ENCODE results near the gene IL21R. TPM values are rescaled to one million over a fixed set of nuclear protein-coding genes. Genes with fewer than 3 reads are reported as not detected.

The IL21R gene
- total RNA-seq, 1 donor from 2014 or later, result 0.05 TPM

DNA sequence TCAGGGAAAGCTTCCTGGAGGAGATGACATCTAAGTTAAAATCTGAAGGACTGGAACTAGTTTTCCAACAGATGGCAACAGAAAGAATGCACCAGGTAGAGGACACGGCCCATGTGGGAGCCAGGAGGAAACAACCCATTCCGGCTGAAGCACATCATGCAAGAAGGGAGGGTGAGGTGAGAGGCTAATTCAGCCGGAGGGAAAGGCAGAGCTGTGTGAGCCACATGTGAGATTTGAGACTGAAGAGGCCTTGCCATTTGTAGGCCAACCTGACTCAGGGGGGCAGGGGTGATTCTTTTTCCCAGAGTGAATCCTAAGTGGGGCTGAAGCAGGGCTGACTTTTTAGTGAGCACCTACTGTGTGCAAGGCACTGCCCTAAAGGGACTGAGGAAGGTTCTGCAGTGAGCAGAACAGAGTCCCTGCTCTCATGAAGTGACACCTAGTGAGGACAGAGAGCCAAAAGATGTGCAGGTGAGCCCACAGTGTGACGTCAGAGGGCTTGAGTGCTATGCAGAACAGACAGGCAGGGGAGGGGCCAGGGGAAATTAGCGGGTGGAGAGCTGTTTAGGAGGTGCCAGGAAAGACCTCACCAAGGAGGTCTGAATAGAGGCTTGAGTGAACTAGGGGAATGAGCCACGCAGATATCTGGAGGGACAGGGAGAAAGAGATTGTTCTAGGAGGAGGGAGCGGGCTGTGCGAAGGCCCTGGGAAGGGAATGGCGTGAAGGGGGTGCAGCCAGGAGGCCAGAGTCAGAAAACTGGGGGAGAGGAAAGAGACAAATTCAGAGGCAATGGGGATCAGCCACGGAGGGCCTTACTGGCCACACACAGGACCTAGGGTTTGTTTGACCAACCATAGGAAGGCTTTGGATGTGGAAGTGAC is 19.8 kb upstream of the IL21R start:
- H3K27ac ChIP-seq (replicated peaks), result no peak overlapping the region
- H3K4me3 ChIP-seq, result no peak overlapping the region
- no peaks in the 10 kb centered on the region for H3K36me3 ChIP-seq
- intact Hi-C loops (cut with micrococcal nuclease), result no loop called here
- H3K4me1 ChIP-seq, result no peaks in the 10 kb centered on the region
- H3K9me3 ChIP-seq (replicated peaks), result peaks cover 28% of the 10 kb centered on the region
- H3K27me3 ChIP-seq (ENCODE audit: low read depth), result peaks cover 41% of the 10 kb centered on the region
- TF ChIP-seq, protein P1, sequence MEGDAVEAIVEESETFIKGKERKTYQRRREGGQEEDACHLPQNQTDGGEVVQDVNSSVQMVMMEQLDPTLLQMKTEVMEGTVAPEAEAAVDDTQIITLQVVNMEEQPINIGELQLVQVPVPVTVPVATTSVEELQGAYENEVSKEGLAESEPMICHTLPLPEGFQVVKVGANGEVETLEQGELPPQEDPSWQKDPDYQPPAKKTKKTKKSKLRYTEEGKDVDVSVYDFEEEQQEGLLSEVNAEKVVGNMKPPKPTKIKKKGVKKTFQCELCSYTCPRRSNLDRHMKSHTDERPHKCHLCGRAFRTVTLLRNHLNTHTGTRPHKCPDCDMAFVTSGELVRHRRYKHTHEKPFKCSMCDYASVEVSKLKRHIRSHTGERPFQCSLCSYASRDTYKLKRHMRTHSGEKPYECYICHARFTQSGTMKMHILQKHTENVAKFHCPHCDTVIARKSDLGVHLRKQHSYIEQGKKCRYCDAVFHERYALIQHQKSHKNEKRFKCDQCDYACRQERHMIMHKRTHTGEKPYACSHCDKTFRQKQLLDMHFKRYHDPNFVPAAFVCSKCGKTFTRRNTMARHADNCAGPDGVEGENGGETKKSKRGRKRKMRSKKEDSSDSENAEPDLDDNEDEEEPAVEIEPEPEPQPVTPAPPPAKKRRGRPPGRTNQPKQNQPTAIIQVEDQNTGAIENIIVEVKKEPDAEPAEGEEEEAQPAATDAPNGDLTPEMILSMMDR (IDR thresholded peaks at IDR 0.05; ENCODE audit: borderline replicate concordance), result no peak
- DNase-seq, result no peak

DNA sequence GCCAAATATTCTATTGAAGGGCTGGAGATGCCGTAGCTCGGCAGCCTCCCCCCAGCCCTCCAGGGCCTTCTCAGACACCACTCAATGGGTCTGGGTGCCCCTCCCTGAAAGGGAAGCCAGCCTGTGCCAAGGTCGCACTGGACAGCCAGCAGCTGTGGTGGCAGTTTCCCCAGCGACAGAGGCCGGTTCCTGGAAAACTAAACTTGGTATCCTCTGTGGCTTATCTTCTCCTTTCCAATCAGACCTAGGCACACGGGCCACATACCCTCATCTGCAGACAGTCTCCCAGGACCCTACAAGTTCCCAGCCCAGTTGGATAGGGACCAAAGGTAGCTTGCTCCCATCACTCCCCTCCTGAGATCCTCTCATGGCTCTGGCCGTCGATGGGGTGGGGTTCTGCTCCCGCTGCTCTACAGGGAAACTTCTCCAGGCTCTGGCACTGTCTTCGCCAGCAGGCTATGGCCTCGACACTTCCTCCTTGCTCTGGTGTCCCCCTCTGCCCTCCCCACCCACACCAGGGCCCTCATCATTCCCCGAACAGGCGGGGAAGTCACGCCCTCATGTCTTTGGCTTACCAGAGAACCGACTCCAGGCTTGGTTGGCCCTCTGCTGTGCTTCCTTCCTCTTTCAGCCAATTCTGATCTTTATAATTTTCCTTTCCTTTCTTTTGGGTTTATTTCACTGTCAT is 18.3 kb upstream of the IL21R start:
- intact Hi-C loops (cut with micrococcal nuclease), result no loop called here
- Histone ChIP-seq H3K27me3 (ENCODE audit: low read depth) (peaks cover 43% of the 10 kb centered on the region), H3K4me1 (no peaks in the 10 kb centered on the region), H3K27ac (replicated peaks) (peak overlapping the region; percentile 16), H3K4me3 (no peak overlapping the region), H3K36me3 (no peaks in the 10 kb centered on the region), H3K9me3 (replicated peaks) (peaks cover 28% of the 10 kb centered on the region)
- TF ChIP-seq, protein P1 (IDR thresholded peaks at IDR 0.05; ENCODE audit: borderline replicate concordance), result no peak
- DNase-seq, result peak; percentile 46

DNA sequence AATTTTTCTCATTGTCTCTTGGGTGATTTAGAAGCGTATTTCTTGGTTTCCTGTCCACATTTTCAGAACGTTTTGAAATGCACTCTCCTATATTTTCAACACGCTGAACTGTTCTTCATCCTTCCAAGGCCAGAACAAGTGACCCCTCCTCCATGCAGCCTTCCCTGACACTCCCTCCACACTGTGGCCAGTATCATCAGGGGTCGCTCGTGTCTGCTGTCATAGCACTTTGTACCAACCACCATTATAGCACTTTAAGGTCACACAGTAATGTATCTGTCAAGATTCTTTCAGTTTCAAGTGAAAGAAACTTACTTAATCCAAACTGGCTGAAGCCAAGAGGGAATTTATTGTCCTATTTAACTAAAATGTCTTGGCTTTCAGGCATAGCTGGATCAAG is 17.5 kb upstream of the IL21R start:
- H3K27me3 ChIP-seq (ENCODE audit: low read depth), result peaks cover 48% of the 10 kb centered on the region
- peaks cover 28% of the 10 kb centered on the region for H3K9me3 ChIP-seq (replicated peaks)
- intact Hi-C loops (cut with micrococcal nuclease), result no loop called here
- DNase-seq, result no peak
- no peaks in the 10 kb centered on the region for H3K36me3 ChIP-seq
- no peak overlapping the region for H3K27ac ChIP-seq (replicated peaks)
- H3K4me3 ChIP-seq, result no peak overlapping the region
- TF ChIP-seq, protein P1 (IDR thresholded peaks at IDR 0.05; ENCODE audit: borderline replicate concordance), result no peak
- no peaks in the 10 kb centered on the region for H3K4me1 ChIP-seq

DNA sequence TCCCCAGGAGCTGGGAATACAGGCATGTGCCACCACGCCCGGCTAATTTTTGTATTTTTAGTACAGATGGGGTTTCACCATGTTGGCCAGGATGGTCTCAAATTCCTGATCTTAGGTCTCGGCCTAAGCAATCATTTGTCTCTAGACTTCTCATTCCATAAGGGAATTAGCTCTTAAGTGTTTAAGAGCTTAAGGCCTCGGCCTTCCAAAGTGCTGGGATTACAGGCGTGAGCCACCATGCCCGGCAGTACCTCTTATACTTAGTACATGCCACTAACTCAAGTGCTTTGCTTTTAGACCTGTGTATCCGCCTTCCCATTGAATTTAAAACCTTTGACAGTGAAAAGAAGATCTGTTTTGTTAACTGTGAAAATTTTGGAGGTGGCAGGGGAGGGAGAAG is 16.6 kb upstream of the IL21R start:
- DNase-seq, result no peak
- no peak overlapping the region for H3K27ac ChIP-seq (replicated peaks)
- H3K9me3 ChIP-seq (replicated peaks), result peaks cover 28% of the 10 kb centered on the region
- no peaks in the 10 kb centered on the region for H3K36me3 ChIP-seq
- H3K4me3 ChIP-seq, result no peak overlapping the region
- H3K4me1 ChIP-seq, result no peaks in the 10 kb centered on the region
- peaks cover 52% of the 10 kb centered on the region for H3K27me3 ChIP-seq (ENCODE audit: low read depth)
- TF ChIP-seq, protein P1 (IDR thresholded peaks at IDR 0.05; ENCODE audit: borderline replicate concordance), result no peak
- intact Hi-C loops (cut with micrococcal nuclease), result no loop called here

DNA sequence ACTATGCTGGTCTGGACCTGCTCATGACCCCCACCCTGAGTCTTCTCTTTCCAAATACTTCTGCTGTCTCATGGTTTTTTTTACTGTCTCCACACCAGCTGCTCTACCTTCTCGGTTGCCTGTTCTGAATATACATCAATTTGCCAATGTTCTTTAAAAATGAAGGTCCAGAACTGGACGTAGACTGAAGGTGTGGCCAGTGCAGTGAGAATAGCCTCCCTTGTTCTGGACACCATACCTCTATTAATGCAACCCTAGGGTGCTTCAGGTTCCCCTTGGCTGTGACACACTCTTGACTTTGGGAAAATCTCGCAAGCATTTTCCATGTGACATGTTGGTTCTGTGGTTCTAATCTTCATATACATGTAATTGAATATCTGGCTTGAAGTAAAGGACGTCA is 15.3 kb upstream of the IL21R start:
- H3K27ac ChIP-seq (replicated peaks), result no peak overlapping the region
- TF ChIP-seq, protein P1 (IDR thresholded peaks at IDR 0.05; ENCODE audit: borderline replicate concordance), result no peak
- intact Hi-C loops (cut with micrococcal nuclease), result no loop called here
- H3K27me3 ChIP-seq (ENCODE audit: low read depth), result peaks cover 48% of the 10 kb centered on the region
- no peak overlapping the region for H3K4me3 ChIP-seq
- H3K9me3 ChIP-seq (replicated peaks), result peaks cover 30% of the 10 kb centered on the region
- H3K4me1 ChIP-seq, result no peaks in the 10 kb centered on the region
- no peaks in the 10 kb centered on the region for H3K36me3 ChIP-seq
- DNase-seq, result no peak
